CD14-positive monocyte (primary cell): ENCODE data around the gene KCNMA1. TPM values are rescaled to one million over a fixed set of nuclear protein-coding genes. Genes with fewer than 3 reads are reported as not detected.

Experiments used
- DNase-seq, 3 donors: peaks; one replicate each; pipeline ENCODE4 v3.0.0-alpha.2; 2011 to 2022
- H2AFZ ChIP-seq: 2 replicates; pipeline ENCODE4 v1.6.0; 2012; ENCODE audit warnings: mild to moderate bottlenecking, low read depth, low read length, inconsistent platforms; ENCODE audit not compliant: insufficient read depth, poor library complexity, severe bottlenecking
- H3K27ac ChIP-seq, 2 donors: 1 replicate in 1 of 2; 2 replicates in 1 of 2; pipeline ENCODE4 v1.5.1; 2012 to 2013; ENCODE audit warnings: low read length in 2 of 2, control low read depth in 1 of 2, inconsistent platforms in 1 of 2, low read depth in 1 of 2, mild to moderate bottlenecking in 1 of 2
- H3K27me3 ChIP-seq, 2 donors: one replicate each; pipeline versions ENCODE4 v1.6.0 to v1.6.1; 2011 to 2013; ENCODE audit warnings: low read length in 2 of 2; ENCODE audit not compliant: control insufficient read depth in 2 of 2, insufficient read depth in 2 of 2
- H3K36me3 ChIP-seq, 2 donors: replicated peaks in 1 of 2; 1 replicate in 1 of 2; 2 replicates in 1 of 2; pipeline versions ENCODE4 v1.5.1 to v1.6.1; 2012 to 2013; ENCODE audit warnings: low read length in 2 of 2, control low read depth in 1 of 2, inconsistent platforms in 1 of 2, mild to moderate bottlenecking in 1 of 2; ENCODE audit not compliant: insufficient read depth in 2 of 2, control insufficient read depth in 1 of 2
- H3K4me1 ChIP-seq, 2 donors: 1 replicate in 1 of 2; 2 replicates in 1 of 2; pipeline versions ENCODE4 v1.5.1 to v1.6.1; 2012 to 2013; ENCODE audit warnings: low read length in 2 of 2, control low read depth in 1 of 2, inconsistent platforms in 1 of 2, mild to moderate bottlenecking in 1 of 2, moderate library complexity in 1 of 2; ENCODE audit not compliant: insufficient read depth in 2 of 2, control insufficient read depth in 1 of 2
- H3K4me2 ChIP-seq: replicated peaks from 2 replicates; pipeline ENCODE3; 2012; ENCODE audit warnings: low read length, moderate library complexity, mild to moderate bottlenecking; ENCODE audit not compliant: poor library complexity, severe bottlenecking; ENCODE audit errors: extremely low read depth
- H3K4me3 ChIP-seq, 3 experiments: fragments of 200-600 bp in 1 of 3; sonication (generic) in 1 of 3; replicated peaks in 1 of 3; 1 replicate in 2 of 3; 2 replicates in 1 of 3; pipeline ENCODE4 v1.5.1; 2011 to 2013; ENCODE audit warnings: low read length in 3 of 3, mild to moderate bottlenecking in 3 of 3, control low read depth in 2 of 3, low read depth in 2 of 3, inconsistent platforms in 1 of 3, moderate library complexity in 1 of 3
- H3K79me2 ChIP-seq: 2 replicates; pipeline ENCODE4 v1.6.0; 2012; ENCODE audit warnings: mild to moderate bottlenecking, control low read depth, inconsistent platforms, low read length, moderate library complexity; ENCODE audit not compliant: insufficient read depth
- H3K9ac ChIP-seq: 2 replicates; pipeline ENCODE4 v1.6.0; 2017; ENCODE audit warnings: low read length, mild to moderate bottlenecking; ENCODE audit not compliant: insufficient read depth, poor library complexity, severe bottlenecking
- H3K9me3 ChIP-seq, 2 donors: replicated peaks in 1 of 2; 1 replicate in 1 of 2; 2 replicates in 1 of 2; pipeline versions ENCODE4 v1.5.1 to v1.6.1; 2012 to 2013; ENCODE audit warnings: low read length in 2 of 2, control low read depth in 1 of 2; ENCODE audit not compliant: control insufficient read depth in 1 of 2, insufficient read depth in 1 of 2
- H4K20me1 ChIP-seq: 2 replicates; pipeline ENCODE4 v1.6.0; 2012; ENCODE audit warnings: mild to moderate bottlenecking, low read length, control low read depth, moderate library complexity; ENCODE audit not compliant: insufficient read depth
- H3K27ac Mint-ChIP-seq, 7 donors: one replicate each; pipeline ENCODE4 v1.8.0; 2020; ENCODE audit warnings: mild to moderate bottlenecking in 7 of 7, mixed read lengths in 7 of 7, moderate library complexity in 6 of 7, inconsistent platforms in 2 of 7
- H3K27me3 Mint-ChIP-seq, 3 donors: one replicate each; pipeline ENCODE4 v1.8.0; 2021 to 2022; ENCODE audit warnings: low read depth in 3 of 3, mild to moderate bottlenecking in 3 of 3, mixed read lengths in 3 of 3, moderate library complexity in 3 of 3, inconsistent platforms in 1 of 3
- H3K36me3 Mint-ChIP-seq, 2 donors: one replicate each; pipeline ENCODE4 v1.8.0; 2020; ENCODE audit warnings: mixed read lengths in 2 of 2, inconsistent platforms in 1 of 2, mild to moderate bottlenecking in 1 of 2
- H3K4me1 Mint-ChIP-seq: one replicate; pipeline ENCODE4 v1.8.0; 2020; ENCODE audit warnings: mild to moderate bottlenecking, mixed read lengths
- H3K4me3 Mint-ChIP-seq, 2 donors: one replicate each; pipeline ENCODE4 v1.8.0; 2020; ENCODE audit warnings: mild to moderate bottlenecking in 2 of 2, mixed read lengths in 2 of 2, moderate library complexity in 1 of 2
- H3K9me3 Mint-ChIP-seq, 7 donors: one replicate each; pipeline ENCODE4 v1.8.0; 2020 to 2022; ENCODE audit warnings: mixed read lengths in 7 of 7, mild to moderate bottlenecking in 6 of 7, moderate library complexity in 6 of 7, inconsistent platforms in 2 of 7
- WGBS: methylation state at CpG from one replicate; pipeline ENCODE4 v1.1.5; 2013; ENCODE audit warnings: missing lambda C conversion rate; ENCODE audit not compliant: insufficient coverage; 5-methylcytosine and 5-hydroxymethylcytosine counted together
- intact Hi-C, 2 donors: fragments of 100-400 bp; cut with micrococcal nuclease; formaldehyde crosslinking; loops; one replicate each; pipeline versions ENCODE4 v1.15.0 to v1.15.1; 2023
- polyA plus RNA-seq, 3 donors: library from polyadenylated mRNA; depleted of rRNA in 1 of 3; unstranded in 2 of 3; stranded (reverse) in 1 of 3; fragments of 300-500 nt in 2 of 3; fragments of >200 nt in 1 of 3; fragmentation: Illumina TruSeq in 2 of 3; gene quantifications; 1 replicate in 2 of 3; 2 replicates in 1 of 3; pipeline ENCODE4 v1.2.3, GENCODE V29; 2012 to 2021
- TF ChIP-seq, protein P1 (sequence below): fragments of 200-600 bp; IDR thresholded peaks from one replicate; pipeline ENCODE4 v1.8.0; 2022; ENCODE audit warnings: antibody characterized with exemption, mild to moderate bottlenecking

Gene KCNMA1
- polyA plus RNA-seq, 3 donors: 0.11 to 1.0 TPM; not detected in 1

DNA sequence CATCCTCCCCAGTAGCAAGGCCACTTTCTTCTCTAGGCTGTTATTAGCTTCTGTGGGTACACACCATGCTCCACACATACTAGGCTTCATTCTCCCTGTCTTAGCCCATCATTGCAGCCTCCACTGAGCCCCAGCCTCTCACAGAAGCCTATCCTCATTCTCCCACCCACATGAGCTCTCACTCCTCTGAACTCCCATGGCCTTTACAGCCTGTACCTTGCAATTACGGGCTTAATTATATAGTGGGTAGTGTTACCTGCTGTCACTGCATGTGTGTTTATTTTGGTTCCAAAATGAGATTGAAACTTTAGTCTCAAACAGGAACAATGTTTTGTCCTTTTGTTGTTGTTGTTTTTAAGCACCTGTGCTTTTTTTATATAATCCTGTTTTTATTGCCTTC is 460.0 kb downstream of the KCNMA1 start:
- H3K27ac Mint-ChIP-seq: peak overlapping the region in 1 of 7 donors; percentile 59
- no peaks in the 10 kb centered on the region for H3K36me3 Mint-ChIP-seq

DNA sequence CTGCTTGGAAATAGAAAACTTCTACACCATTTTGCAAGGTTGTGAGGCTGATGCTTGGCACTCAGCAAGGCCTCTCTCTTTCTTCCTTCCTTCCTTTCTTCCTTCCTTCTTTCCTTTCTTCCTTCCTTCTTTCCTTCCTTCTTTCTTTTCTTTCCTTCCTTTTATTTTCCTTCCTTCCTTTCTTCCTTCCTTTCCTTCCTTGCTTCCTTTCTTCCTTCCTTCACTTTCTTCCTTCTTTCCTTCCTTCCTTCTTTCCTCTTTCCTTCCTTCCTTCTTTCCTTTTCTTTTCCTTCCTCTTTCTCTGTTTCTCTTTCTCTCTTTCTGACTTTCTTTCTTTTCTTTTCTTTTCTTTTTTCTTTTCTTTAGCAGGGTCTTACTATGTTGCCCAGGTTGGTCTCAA is 460.4 kb downstream of the KCNMA1 start:
- H3K4me1 ChIP-seq: no peaks in the 10 kb centered on the region
- no peaks in the 10 kb centered on the region for H3K27me3 ChIP-seq

More for the DNA sequence above, 460.0 kb downstream of the KCNMA1 start:
- Mint-ChIP-seq H3K4me3 (no peak overlapping the region), H3K9me3 (peaks cover 0 to 4% (median 2%) of the 10 kb centered on the region in 7 donors), H3K4me1 (peaks cover 4% of the 10 kb centered on the region), H3K27me3 (peaks cover 2 to 4% (median 4%) of the 10 kb centered on the region in 3 donors)
- Histone ChIP-seq H3K36me3 (no peaks in the 10 kb centered on the region), H2AFZ (no peak overlapping the region), H3K4me3 (no peak overlapping the region), H3K79me2 (no peaks in the 10 kb centered on the region), H3K4me1 (no peaks in the 10 kb centered on the region), H3K27ac (no peak overlapping the region), H3K9ac (no peak overlapping the region), H3K27me3 (no peaks in the 10 kb centered on the region), H3K9me3 (no peaks in the 10 kb centered on the region), H3K4me2 (no peak overlapping the region), H4K20me1 (no peaks in the 10 kb centered on the region)
- intact Hi-C loops: loop anchor here in 1 of 2 donors (10.0 kb wide), 1 partner anchor 217 kb away; no protein-coding TSS in a partner anchor
- TF ChIP-seq, protein P1, sequence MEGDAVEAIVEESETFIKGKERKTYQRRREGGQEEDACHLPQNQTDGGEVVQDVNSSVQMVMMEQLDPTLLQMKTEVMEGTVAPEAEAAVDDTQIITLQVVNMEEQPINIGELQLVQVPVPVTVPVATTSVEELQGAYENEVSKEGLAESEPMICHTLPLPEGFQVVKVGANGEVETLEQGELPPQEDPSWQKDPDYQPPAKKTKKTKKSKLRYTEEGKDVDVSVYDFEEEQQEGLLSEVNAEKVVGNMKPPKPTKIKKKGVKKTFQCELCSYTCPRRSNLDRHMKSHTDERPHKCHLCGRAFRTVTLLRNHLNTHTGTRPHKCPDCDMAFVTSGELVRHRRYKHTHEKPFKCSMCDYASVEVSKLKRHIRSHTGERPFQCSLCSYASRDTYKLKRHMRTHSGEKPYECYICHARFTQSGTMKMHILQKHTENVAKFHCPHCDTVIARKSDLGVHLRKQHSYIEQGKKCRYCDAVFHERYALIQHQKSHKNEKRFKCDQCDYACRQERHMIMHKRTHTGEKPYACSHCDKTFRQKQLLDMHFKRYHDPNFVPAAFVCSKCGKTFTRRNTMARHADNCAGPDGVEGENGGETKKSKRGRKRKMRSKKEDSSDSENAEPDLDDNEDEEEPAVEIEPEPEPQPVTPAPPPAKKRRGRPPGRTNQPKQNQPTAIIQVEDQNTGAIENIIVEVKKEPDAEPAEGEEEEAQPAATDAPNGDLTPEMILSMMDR: no peak
- DNase-seq: no peak
- no CpG with 5 or more reads among the region's 1 CpG for WGBS

More for the DNA sequence above, 460.4 kb downstream of the KCNMA1 start:
- Histone ChIP-seq H3K9ac (no peak overlapping the region), H3K79me2 (no peaks in the 10 kb centered on the region), H3K4me2 (no peak overlapping the region), H4K20me1 (no peaks in the 10 kb centered on the region), H3K27ac (no peak overlapping the region), H3K9me3 (no peaks in the 10 kb centered on the region), H3K36me3 (no peaks in the 10 kb centered on the region), H2AFZ (no peak overlapping the region), H3K4me3 (no peak overlapping the region)
- H3K4me1 Mint-ChIP-seq: peaks cover 4% of the 10 kb centered on the region
- no peaks in the 10 kb centered on the region for H3K36me3 Mint-ChIP-seq
- TF ChIP-seq, protein P1: no peak
- H3K9me3 Mint-ChIP-seq: peaks cover 0 to 4% (median 2%) of the 10 kb centered on the region in 7 donors
- no peak overlapping the region for H3K4me3 Mint-ChIP-seq
- intact Hi-C loops: loop anchor here in 1 of 2 donors (10.0 kb wide), 1 partner anchor 218 kb away; no protein-coding TSS in a partner anchor
- peaks cover 4% of the 10 kb centered on the region in 3 donors for H3K27me3 Mint-ChIP-seq
- no peak overlapping the region for H3K27ac Mint-ChIP-seq
- DNase-seq: no peak
